Stimulated activated CD4-positive, alpha-beta T cell treated with anti-CD3 and anti-CD28 coated beads, TNF-alpha, amount 100 ng/mL, for 1 hour (primary cell): ENCODE data around the gene REEP5.
"Not testable (repeated sequence)": the region's sequence is repeated elsewhere in the genome, so short reads cannot be mapped to it uniquely, and the experiment has no call there.

Experiments used
- DNase-seq, 3 donors: peaks; one replicate each; pipeline ENCODE4 v3.0.0-alpha.2; 2020; ENCODE audit warnings: low read depth in 3 of 3, low spot score in 1 of 3

REEP5 gene

DNA sequence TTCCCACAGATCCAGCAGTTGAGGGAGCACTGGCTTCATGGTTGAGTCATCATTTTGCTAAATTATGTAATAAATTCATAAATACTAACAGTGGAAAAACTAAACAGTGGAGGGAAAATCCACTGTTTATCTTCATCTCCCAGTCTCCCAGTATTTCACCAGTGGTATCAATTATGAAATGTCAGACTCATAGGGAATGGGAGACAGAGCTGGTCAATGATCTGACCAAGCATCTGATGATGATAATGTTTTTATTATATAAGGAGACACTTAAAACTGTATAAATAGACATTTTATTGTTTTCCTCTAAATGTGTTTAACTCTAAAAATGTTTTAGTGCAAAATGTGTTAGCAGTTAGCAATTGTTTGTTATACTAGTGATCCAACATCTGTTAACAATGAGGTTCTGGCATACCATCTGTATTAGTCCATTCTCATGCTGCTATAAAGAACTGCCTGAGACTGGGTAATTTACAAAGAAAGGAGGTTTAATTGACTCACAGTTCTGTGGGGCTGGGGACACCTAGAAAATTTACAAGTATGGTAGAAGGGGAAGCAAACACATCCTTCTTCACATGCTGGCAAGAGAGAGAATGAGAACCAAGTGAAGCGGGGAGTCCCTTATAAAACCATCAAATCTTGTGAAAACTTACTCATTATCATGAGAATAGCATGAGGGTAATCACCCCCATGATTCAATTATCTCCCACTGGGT lies 11.8 kb upstream of the REEP5 start:
- no peak for DNase-seq

GRCh38 chr5:112933105-112933504 lies 11.1 kb upstream of the REEP5 start:
- DNase-seq: no peak

GRCh38 chr5:112931473-112931872 lies 9.4 kb upstream of the REEP5 start:
- DNase-seq: no peak

DNA sequence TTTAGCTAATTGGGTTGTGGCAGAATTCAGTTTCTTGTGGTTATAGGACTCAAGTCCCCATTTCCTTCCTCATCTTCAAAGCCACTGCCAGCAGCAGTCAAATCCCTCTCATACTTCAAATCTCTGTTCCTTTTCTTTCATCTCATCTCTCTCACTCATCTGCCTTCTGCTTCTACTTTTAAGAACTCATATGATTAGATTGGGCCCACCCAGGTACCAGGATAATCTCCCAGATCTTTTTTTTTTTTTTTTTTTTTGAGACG lies 8.0 kb upstream of the REEP5 start:
- DNase-seq: no peak

GRCh38 chr5:112929336-112930081 lies 7.5 kb upstream of the REEP5 start:
- no peak for DNase-seq

DNA sequence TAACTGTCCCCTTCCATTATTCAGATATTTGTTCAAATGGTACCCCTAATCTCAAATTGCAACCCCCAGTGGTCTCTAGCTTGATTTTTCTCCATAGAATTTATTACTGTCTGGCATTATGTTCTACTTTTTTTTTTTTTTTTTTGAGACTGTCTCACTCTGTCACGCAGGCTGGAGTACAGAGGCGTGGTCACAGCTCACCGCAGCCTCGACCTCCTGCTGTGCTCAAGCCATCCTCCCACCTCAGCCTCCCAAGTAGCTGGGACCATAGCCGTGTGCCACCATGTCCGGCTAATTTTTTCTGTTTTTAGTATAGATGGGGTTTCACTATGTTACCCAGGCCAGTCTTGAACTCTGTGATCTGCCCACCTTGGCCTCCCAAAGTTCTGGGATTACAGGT lies 2.0 kb upstream of the REEP5 start:
- no peak for DNase-seq

GRCh38 chr5:112923148-112923917 lies 1.3 kb upstream of the REEP5 start:
- DNase-seq: no peak

DNA sequence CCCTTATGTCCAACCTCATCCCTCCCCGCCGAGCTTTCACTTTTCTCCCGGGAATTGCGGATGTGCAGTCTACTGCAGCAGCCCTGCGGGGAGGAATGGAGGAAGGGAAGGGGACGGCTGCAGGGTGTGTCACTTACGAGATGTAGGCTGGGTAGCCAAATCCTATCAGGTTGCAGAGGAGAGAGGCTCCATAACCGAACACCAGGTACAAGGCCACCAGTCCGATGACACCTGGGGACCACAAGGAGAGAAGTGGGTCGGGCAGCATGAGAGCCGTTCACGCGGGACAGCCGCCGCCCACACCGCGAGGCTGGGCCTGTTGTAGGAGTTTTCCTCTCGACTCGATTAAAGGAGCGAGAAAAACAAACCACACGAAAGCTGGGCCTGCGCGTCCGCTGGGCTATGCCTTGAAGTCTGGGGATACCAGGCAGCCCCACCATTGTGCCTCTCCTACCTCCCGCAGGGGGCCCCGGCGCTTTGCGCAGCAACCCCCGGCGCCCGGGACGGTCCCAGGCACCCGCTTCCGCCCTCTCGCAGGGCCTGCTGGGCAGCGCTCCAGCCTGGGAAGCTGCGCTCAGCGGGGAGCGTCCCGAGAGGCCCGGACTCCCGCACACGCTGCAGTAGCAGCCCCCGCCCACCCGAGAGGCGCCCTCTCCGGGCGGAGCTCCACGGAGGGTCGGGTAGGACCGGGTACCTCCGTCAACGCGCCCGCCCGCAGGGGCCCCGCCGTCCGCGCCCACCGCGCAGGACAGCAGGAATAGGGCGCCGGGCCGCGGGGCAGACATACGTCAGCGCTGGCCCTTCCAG lies 798 bp downstream of the REEP5 start:
- peak in 1 of 3 donors; percentile 35 for DNase-seq

DNA sequence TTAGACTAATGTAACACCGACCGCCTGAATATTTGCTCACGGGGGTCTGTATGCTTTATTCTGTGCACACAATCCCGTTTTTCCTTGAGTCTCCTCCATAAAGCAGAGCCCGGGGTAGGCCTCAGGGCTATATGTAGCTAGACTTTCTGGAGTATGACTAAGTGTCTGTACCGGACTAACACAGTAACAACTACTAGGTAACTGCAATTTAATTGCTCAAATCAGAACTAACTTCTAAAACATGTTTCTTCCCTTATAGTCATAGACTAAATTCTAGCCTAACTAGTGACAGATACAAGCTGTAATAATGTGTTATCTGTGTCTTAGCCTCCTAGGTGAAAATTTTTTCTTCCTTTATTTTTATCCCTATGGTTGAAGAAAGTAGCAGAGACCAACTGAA lies 2.1 kb downstream of the REEP5 start:
- no peak for DNase-seq

- DNase-seq: no peak
Observed at GRCh38 chr5:112918679-112919078, 3.3 kb downstream of the REEP5 start.

DNA sequence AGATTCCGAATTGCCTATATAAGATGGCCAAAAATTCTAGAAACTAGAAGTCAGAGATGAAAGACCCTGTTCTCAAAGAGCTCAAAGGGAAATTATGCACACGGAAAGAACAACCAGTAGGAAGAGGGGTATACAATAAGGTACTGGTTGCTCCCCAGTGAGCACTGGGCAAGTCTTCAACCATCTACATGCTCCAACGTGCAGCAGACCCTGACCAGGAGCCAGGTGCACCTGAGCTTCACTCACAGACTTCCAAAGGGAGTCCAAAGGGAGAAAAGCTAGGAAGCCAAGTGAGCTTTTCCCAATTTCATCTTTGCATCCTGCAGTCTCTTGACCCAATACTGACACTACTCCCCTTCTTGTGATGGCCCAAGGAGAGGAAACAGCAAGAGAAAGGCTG lies 3.9 kb downstream of the REEP5 start:
- no peak for DNase-seq

- DNase-seq: no peak
Observed at GRCh38 chr5:112917453-112917995, 4.5 kb downstream of the REEP5 start.

- no peak for DNase-seq
Observed at GRCh38 chr5:112915831-112916230, 6.2 kb downstream of the REEP5 start.

DNA sequence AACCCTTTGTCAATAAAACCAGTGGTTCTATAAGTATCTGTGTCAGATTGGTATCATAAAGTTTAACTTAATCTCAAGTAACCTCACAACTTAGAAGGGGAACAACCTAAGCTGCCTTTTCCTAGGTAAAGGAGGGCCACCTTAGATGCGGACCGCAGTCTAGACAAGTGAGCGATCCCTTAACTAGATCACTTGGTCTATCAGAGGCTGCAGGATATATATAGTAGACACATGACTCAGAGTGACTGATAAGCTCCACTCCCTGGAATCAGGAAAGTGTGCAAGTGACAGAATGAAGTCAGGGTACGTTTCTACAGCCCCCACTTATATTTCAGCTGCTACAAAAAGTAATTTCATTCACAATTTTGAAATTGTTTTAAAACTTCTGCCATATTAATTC lies 7.4 kb downstream of the REEP5 start:
- no peak for DNase-seq

DNA sequence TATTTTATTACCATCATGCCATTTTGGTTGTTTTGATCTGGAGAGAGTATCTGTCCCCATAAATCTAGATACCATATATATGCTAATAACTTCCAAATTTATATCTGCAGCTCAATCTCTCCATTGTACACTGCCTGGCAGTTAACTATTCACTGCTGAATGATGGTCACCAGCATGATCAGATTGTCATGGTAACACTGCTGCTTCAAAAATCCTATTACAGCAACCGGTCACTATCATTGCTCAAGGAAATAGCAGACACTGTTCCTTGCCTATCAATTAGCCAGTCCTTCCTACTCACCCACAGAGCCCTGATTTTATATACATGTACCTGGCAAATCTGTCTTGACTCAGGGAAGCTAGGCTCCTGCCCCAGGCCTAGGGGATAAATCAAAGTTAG lies 11.5 kb downstream of the REEP5 start:
- no peak for DNase-seq

DNA sequence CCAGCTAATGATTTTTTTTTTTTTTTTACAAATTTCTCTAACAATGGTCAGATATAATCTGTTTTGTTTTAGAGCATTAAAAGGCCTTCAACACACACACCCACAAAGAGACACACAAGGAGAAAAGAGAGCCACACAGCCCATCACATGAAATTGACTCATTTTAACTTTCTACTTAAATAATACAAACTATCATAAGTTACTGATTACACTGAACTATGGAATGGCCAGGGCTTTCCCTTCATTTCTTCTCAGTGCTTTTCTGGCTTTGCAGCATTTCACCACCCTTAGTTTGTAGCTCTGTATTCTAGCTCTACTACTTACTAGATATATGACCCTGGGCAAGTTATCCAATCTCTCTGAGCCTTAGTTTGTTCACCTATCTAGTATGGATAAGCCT lies 13.2 kb downstream of the REEP5 start:
- no peak for DNase-seq

DNA sequence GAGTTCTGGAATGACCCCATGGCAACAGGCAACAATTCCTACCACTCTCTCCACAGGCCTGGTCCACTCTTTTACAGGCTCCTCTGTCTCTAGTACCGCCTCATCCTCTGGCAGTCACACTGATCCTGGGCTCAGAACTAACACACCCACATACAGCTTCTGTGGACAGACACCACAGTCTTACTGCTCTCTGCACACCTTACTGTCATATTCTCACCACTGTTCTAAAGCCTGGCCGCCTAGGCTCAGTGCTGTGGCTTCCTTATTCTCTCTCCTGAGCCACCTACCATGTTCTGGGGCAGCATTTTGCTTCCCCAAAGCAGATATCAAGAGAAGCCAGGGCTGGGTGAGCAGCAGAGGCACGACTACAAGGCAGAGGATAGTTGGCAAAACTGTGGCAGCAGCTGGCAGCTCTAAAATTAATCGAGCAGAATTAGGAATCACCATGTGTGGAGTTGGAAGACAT lies 14.8 kb downstream of the REEP5 start:
- no peak for DNase-seq

DNA sequence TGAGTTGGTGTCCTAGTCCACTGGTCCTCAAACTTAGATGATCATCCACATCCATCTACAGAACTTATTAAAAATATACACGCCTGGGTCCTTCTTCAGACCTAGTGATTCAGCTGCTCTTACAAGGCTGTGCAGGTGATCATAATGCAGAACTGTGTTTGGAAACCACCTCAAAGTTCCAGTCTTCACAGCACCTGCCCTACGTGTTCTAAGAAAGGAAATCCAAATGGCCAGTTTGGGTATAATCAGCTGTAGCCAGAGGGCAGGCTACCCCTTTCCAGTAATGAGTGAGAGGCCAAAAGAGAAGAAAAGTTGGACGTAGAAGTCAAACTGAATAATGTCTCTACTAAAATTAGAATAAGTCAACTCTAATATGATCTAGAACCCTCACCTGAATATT lies 15.4 kb downstream of the REEP5 start:
- DNase-seq: no peak

- DNase-seq: not testable (repeated sequence)
Observed at GRCh38 chr5:112904996-112905395, 17.0 kb downstream of the REEP5 start.

GRCh38 chr5:112902561-112902960 lies 19.5 kb downstream of the REEP5 start:
- DNase-seq: no peak

DNA sequence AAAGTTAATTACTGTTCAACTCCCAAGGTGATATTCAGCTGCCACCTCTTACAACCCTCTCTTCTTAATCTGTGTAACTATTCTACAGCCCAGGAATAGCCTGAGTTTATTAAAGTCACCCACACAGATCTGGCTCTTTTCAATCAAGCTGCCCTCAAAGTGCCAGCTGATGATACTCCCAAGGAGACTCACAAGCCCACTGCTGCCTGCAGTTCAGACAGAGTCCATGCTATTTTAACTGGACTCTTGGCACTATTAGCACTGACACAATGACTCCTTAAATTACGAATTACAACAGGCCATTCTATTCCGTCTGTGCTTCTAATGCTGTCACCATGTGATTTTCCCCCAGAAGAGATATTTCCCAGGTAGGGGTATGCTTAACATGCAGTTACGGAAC lies 26.3 kb downstream of the REEP5 start:
- no peak for DNase-seq
